GM10248 (cell line): ENCODE measurements around the gene IMMP2L.
A peak's percentile ranks its signal among the peaks of the same experiment; 100 is the strongest.

Source experiments
- CTCF ChIA-PET: fragments of 300-600 bp; sonication (Branson Sonifier 250); formaldehyde crosslinking; extraction: SDS; loops from one replicate; lab custom pipeline; 2021; ENCODE audit warnings: antibody characterized with exemption; lab: Yijun Ruan, JAX
- POLR2A ChIA-PET: fragments of 350-650 bp; sonication (Branson Sonifier 250); formaldehyde crosslinking; extraction: SDS; loops from one replicate; lab custom pipeline; 2020; ENCODE audit warnings: antibody characterized with exemption; lab: Yijun Ruan, JAX
- DNase-seq: peaks from one replicate; pipeline ENCODE4 v3.0.0; 2012; ENCODE audit errors: extremely low spot score
- CTCF ChIP-seq: IDR thresholded peaks from 2 replicates; pipeline ENCODE4 v1.5.1; 2012; ENCODE audit warnings: mild to moderate bottlenecking, low read depth; ENCODE audit errors: extremely low read depth, missing control alignments, control extremely low read depth

IMMP2L gene

GRCh38 chr7:111527545-111527944 lies 34.7 kb downstream of the IMMP2L start:
- TF ChIP-seq CTCF: no peak
- CTCF ChIA-PET: interaction anchor here (1.4 kb wide), 1 partner anchor 9 kb away, joined by 3 read pairs; no protein-coding TSS in a partner anchor
- POLR2A ChIA-PET: no interaction called here
- peak; percentile 22 for DNase-seq

DNA sequence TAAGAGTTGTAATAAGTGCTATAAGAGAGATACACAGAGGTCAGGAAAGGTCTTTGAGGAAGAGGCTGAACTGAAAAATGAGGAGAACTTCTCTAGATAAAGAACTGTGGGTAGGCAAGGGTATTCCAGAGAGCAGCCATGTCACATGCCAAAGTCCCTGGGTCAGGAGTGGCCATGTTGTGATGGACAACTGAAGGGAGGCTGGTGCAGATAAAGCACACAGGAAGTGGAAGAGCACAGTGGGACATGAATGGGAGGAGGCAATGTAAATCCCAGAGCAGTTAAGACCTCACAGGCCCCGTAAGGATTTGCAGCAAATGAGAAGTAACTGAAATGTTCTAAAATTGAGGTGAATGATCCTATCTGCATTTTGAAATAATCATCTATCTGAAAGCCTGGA lies 37.2 kb downstream of the IMMP2L start:
- no peak for TF ChIP-seq CTCF
- no peak for DNase-seq
- CTCF ChIA-PET: no interaction called here
- POLR2A ChIA-PET: no interaction called here

DNA sequence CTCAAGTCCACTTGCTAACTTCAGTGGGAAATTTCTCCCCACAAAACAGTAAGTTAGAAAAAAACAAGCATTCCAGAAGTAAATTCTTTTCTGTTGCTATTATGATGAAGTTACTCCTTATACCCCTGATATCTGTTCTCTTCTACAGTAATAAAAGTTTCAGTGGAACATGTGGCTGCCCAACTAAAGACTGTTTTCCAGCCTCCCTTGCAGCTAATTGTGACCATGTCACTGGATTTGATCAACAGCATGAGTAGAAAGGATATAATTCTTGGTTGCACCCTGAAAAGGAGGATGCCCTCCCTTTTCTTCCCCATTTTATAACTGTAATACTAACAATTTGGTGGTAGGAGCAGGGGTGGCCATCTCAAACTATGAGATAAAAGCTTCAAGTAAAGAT lies 40.6 kb downstream of the IMMP2L start:
- ChIA-PET POLR2A (no interaction called here), CTCF (no interaction called here)
- TF ChIP-seq CTCF: no peak
- no peak for DNase-seq

DNA sequence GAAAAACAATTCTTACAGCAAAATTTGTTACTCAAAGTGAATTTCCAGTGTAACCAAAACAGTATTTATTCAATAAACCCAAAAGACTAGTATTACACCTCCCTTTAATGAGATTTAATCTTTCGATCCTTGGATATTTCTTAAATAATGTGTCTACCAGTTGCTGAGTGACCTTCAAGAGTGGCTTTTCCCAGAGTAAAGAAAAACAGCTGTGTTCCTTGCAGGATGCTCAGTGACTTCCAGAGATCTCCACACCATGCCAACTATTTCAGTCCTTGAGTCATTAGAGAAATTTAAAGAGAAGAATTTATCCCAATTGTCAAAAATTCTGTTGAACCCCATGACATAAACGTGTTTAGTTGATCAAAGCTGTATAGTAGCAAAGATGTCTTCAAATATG lies 44.0 kb downstream of the IMMP2L start:
- DNase-seq: no peak
- CTCF ChIA-PET: no interaction called here
- TF ChIP-seq CTCF: no peak
- POLR2A ChIA-PET: no interaction called here

DNA sequence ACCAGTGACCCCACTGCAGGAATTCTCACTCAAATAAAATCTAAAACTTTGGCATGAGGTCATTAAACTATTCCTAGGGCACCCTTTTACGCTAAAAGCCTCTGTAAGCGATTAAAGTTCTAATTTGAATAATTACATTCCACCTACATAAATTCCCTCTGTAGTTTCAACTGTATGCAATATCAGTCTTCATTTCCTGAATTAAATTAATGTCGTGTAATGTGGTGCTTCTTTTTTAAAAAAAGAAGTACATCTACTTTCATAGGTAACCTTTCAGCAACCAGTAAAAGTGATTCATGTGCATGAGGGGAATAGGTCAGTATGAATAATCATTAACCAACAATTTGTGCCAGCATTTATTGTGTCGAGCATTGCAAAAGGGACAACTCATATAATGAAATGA lies 44.7 kb downstream of the IMMP2L start:
- CTCF ChIA-PET: no interaction called here
- no peak for TF ChIP-seq CTCF
- DNase-seq: no peak
- POLR2A ChIA-PET: no interaction called here

GRCh38 chr7:111516612-111517011 lies 45.7 kb downstream of the IMMP2L start:
- no peak for TF ChIP-seq CTCF
- DNase-seq: no peak
- POLR2A ChIA-PET: no interaction called here
- CTCF ChIA-PET: interaction anchor here (1.5 kb wide), 1 partner anchor 8 kb away, joined by 4 read pairs; no protein-coding TSS in a partner anchor

DNA sequence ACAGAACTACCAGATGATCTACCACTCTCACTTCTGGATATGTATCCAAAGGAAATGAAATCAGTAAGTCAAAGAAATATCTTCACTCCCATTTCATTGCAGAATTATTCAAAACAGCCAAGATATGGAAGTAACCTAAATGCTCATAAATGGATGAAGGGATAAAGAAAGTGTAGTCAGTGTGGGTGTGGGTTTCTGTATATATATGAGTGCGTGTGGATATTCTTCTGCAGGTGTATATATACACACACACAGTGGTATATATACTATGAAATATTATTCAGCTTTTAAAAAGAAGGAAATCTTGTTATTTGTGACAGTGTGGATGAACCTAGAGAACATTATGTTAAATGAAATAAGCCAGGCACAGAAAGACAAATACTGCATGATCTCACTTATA lies 48.7 kb downstream of the IMMP2L start:
- DNase-seq: no peak
- no peak for TF ChIP-seq CTCF
- ChIA-PET CTCF (interaction anchor here (1.6 kb wide), 1 partner anchor 24 kb away, joined by 5 read pairs; no protein-coding TSS in a partner anchor), POLR2A (no interaction called here)
